Lower leg skin (tissue), 3 donors: Measurements from ENCODE around the gene BCAS4.

Experiments used
- POLR2A ChIP-seq, 2 donors: fragments of 450-650 bp; IDR thresholded peaks; one replicate each; pipeline ENCODE4 v1.6.1; 2016 to 2017; ENCODE audit warnings: antibody characterized with exemption in 2 of 2, mild to moderate bottlenecking in 1 of 2, moderate library complexity in 1 of 2
- TF ChIP-seq, protein P1 (sequence below), 3 donors: fragments of 450-650 bp; IDR thresholded peaks; one replicate each; pipeline ENCODE4 v1.5.1; 2016; ENCODE audit warnings: antibody characterized with exemption in 3 of 3, mild to moderate bottlenecking in 3 of 3, moderate library complexity in 2 of 3

DNA sequence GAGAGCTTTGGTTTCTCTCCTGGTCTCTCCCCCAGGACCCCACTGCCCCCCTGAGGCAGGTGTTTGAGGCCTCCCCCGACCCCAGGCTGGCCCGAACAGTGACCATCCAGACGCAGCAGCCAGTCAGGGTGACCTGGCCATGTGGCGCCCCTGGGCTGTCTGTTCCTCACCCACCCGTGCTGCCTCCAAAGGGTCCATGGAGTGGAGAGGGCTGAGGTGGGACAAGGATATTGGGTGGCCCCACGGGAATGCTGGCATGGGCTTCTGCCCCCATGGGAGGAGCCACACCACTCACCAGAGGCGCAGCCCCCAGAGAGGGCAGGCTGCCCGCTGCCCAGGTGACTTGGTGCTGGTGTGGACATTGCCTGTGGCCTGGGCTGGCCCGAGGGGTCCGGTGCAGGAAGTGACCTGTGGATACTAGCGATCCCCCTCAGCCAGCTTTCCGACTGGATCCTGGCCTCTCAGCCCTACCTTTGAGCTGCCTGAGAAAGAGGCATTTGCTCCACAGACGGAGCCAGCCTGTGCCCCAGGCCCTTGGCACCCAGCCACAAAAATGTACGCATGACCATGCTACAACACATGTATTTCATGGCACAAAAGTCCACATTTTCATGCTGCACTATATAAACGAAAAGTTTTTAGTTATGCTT, 50.8 kb downstream of the BCAS4 start:
- TF ChIP-seq, protein P1, sequence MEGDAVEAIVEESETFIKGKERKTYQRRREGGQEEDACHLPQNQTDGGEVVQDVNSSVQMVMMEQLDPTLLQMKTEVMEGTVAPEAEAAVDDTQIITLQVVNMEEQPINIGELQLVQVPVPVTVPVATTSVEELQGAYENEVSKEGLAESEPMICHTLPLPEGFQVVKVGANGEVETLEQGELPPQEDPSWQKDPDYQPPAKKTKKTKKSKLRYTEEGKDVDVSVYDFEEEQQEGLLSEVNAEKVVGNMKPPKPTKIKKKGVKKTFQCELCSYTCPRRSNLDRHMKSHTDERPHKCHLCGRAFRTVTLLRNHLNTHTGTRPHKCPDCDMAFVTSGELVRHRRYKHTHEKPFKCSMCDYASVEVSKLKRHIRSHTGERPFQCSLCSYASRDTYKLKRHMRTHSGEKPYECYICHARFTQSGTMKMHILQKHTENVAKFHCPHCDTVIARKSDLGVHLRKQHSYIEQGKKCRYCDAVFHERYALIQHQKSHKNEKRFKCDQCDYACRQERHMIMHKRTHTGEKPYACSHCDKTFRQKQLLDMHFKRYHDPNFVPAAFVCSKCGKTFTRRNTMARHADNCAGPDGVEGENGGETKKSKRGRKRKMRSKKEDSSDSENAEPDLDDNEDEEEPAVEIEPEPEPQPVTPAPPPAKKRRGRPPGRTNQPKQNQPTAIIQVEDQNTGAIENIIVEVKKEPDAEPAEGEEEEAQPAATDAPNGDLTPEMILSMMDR (IDR thresholded peaks at IDR 0.05), result no peak
- TF ChIP-seq POLR2A (IDR thresholded peaks at IDR 0.05), result no peak
